ENCODE data around the gene SLC24A1.

Gene SLC24A1

DNA sequence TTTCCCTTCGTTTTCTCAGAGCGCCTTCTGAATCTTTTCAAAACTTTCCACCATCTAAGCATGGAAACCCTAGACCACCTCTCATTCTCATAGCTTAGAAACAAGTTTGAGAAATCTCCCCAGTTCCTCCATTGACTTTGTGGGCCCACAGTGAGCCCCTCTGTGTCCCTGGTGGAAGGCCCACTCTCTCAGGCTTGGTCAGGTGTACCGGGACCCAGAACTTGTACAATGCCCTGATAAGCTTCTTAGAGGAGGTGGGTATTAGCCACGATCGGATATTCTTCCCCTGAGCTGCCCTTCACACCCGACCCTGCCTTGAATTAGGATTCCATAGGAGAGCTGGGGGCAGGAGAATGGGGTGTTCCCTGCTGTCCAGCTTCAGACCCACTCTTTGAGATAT lies at the start of gene SLC24A1:
Gene SLC24A1 (plus strand): TSS at position 301 of the 400 bp plus-strand sequence. CDS start 2,143 bp downstream, outside the sequence.
- DNase-seq, result no peak
- in situ Hi-C loops (cut with HindIII; ENCODE audit: low pct_ligation_motif_present, low sequenced_read_pairs), result no loop called here
- TF ChIP-seq, protein P1, sequence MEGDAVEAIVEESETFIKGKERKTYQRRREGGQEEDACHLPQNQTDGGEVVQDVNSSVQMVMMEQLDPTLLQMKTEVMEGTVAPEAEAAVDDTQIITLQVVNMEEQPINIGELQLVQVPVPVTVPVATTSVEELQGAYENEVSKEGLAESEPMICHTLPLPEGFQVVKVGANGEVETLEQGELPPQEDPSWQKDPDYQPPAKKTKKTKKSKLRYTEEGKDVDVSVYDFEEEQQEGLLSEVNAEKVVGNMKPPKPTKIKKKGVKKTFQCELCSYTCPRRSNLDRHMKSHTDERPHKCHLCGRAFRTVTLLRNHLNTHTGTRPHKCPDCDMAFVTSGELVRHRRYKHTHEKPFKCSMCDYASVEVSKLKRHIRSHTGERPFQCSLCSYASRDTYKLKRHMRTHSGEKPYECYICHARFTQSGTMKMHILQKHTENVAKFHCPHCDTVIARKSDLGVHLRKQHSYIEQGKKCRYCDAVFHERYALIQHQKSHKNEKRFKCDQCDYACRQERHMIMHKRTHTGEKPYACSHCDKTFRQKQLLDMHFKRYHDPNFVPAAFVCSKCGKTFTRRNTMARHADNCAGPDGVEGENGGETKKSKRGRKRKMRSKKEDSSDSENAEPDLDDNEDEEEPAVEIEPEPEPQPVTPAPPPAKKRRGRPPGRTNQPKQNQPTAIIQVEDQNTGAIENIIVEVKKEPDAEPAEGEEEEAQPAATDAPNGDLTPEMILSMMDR (IDR thresholded peaks at IDR 0.05; ENCODE audit: low read depth, low read length, missing control alignments), result no peak

DNA sequence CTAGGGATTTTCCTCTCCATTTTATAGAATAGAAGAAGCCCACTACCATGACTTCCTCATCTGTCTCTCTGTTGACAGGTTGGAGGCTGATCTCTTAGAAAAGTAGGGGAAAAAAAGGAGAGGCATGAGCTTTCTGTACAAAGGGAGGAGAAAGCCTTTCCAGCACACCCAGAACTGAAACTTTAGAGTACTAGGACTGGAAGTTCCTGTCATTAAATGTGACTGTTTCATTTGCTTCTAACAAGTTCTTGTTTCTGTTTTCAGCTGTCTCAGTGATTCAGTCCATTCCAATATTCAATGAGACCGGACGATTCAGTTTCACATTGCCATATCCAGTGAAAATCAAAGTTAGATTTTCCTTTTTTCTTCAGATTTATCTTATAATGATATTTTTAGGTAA lies 49.8 kb upstream of the SLC24A1 start:
- no peak overlapping the region for H3K27ac ChIP-seq
- no peak for DNase-seq
- H3K27me3 ChIP-seq (replicated peaks), result no peaks in the 10 kb centered on the region
- TF ChIP-seq, protein P1 (IDR thresholded peaks at IDR 0.05; ENCODE audit: low read depth, low read length, missing control alignments), result no peak
- in situ Hi-C loops (cut with HindIII; ENCODE audit: low pct_ligation_motif_present, low sequenced_read_pairs), result no loop called here
- peaks cover 25% of the 10 kb centered on the region for H3K36me3 ChIP-seq (replicated peaks)
- no peak overlapping the region for H3K4me3 ChIP-seq (ENCODE audit: low read depth, low read length)

More for the DNA sequence above, at the start of gene SLC24A1:
- Histone ChIP-seq H3K36me3 (replicated peaks) (no peaks in the 10 kb centered on the region), H3K4me3 (ENCODE audit: low read depth, low read length) (no peak within 1 kb of the TSS), H3K27ac (no peak within 1 kb of the TSS), H3K27me3 (replicated peaks) (no peaks in the 10 kb centered on the region)

GRCh38 chr15:65576664-65577063 lies 45.1 kb upstream of the SLC24A1 start:
- Histone ChIP-seq H3K4me3 (ENCODE audit: low read depth, low read length) (no peak overlapping the region), H3K27me3 (replicated peaks) (no peaks in the 10 kb centered on the region), H3K27ac (peak overlapping the region; percentile 41), H3K36me3 (replicated peaks) (peaks cover 25% of the 10 kb centered on the region)
- in situ Hi-C loops (cut with HindIII; ENCODE audit: low pct_ligation_motif_present, low sequenced_read_pairs), result no loop called here
- DNase-seq, result peak; percentile 33
- TF ChIP-seq, protein P1 (IDR thresholded peaks at IDR 0.05; ENCODE audit: low read depth, low read length, missing control alignments), result no peak

DNA sequence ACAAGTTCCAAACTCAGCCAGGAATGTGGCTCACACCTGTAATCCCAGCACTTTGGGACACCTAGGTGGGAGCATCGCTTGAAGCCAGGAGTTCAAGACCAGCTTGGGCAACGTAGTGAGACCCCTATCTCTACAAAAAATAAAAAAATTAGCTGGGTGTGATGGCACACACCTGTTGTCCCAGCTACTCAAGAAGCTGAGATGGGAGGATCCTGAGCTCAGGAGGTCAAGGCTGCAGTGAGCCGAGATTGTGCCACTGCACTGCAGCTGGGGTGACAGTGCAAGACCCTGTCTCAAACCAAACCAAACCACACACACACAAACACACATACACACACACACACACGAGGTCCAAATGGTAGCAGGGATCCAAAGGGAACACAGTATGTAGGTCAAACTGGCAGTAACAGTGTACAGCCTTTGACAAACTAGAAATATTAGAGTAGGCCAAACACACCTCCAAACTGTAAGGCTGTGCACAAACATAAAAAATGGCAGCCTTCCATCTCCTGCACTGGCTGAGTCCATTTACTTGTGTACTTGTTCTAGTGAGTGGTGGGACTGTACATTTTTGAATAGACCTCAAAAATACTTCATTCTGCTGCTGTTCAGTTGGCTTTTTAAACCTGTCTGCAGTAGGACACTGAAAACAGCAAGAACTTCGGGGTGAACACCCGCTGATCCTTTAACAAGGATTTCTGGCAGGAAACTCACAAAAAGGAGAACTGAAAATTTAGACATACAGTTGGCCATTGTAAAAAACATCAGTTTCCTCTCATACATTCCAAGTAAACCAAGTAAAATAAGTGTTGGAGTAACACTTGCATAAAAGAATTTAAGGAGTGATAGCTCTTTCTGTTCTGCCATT lies 44.4 kb upstream of the SLC24A1 start:
- Histone ChIP-seq H3K27me3 (replicated peaks) (no peaks in the 10 kb centered on the region), H3K27ac (no peak overlapping the region), H3K4me3 (ENCODE audit: low read depth, low read length) (no peak overlapping the region), H3K36me3 (replicated peaks) (peaks cover 22% of the 10 kb centered on the region)
- DNase-seq, result no peak
- TF ChIP-seq, protein P1 (IDR thresholded peaks at IDR 0.05; ENCODE audit: low read depth, low read length, missing control alignments), result no peak
- in situ Hi-C loops (cut with HindIII; ENCODE audit: low pct_ligation_motif_present, low sequenced_read_pairs), result no loop called here

DNA sequence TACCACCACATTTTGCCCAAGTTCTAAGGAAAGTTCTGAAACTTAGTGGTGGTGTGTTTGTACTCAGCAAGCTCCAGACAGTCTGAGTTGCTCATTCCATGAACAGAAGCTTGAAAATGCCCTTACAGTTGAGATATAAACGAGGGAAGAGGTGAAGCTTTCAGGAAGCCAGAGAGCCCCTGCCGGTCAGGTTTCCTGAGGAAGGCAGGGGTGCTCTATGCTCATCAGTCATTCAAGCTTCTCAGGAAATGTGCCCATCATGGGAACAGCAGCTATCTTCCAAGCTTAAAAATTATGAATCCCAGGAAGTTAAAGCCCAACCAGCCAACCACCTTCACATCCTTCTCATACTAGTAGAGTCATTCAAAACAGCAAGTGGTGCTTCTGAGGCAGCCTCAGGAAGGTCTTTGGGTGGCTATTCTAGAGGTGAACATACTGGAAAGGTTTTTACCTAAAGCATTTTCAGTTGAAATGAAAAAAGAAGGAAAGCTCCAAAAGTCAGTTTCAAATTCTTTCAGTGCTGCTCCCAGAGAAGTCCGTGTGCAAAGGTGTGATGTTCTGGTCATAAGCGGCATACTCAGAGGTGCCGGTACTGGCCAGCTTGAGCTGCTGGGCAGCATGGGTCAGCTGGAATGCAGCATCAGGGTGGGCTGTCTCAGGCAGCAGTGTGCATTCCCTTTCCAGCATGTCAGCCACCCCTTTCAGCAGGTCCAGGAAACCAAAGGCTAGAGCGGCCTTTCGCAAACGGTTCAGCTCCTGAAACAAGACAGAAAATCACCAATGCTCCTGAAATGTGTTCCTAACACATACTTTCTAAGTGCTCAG lies 42.6 kb upstream of the SLC24A1 start:
- H3K4me3 ChIP-seq (ENCODE audit: low read depth, low read length), result no peak overlapping the region
- H3K27me3 ChIP-seq (replicated peaks), result no peaks in the 10 kb centered on the region
- H3K36me3 ChIP-seq (replicated peaks), result peaks cover 20% of the 10 kb centered on the region
- in situ Hi-C loops (cut with HindIII; ENCODE audit: low pct_ligation_motif_present, low sequenced_read_pairs), result no loop called here
- TF ChIP-seq, protein P1 (IDR thresholded peaks at IDR 0.05; ENCODE audit: low read depth, low read length, missing control alignments), result no peak
- no peak overlapping the region for H3K27ac ChIP-seq
- no peak for DNase-seq

Data from brain microvascular endothelial cell (primary cell).